ENCODE measurements around the gene DISP3.

Gene DISP3

GRCh38 chr1:11518791-11519628 is 40.1 kb downstream of the DISP3 start:
- no peaks in the 10 kb centered on the region for H3K9me3 ChIP-seq (replicated peaks in 1 of 11)

GRCh38 chr1:11519629-11520031 is 40.7 kb downstream of the DISP3 start:
- Histone ChIP-seq H3K36me3 (no peaks in the 10 kb centered on the region), H3K9me3 (replicated peaks in 1 of 11) (no peaks in the 10 kb centered on the region), H3K4me3 (no peak overlapping the region), H4K20me1 (no peaks in the 10 kb centered on the region; a peak in 1 of 22 replicates), H3K27me3 (no peaks in the 10 kb centered on the region), H3K4me1 (peaks cover 0 to 22% (median 17%) of the 10 kb centered on the region in 10 experiments; a peak in 14 of 20 replicates), H3K27ac (no peak overlapping the region), H3K9ac (no peak overlapping the region), H3K4me2 (peak overlapping the region in 6 of 11 experiments; percentile 4 to 53 (median 32); a peak in 8 of 22 replicates)
- no peak for TF ChIP-seq Cebpa-rat (IDR thresholded peaks at IDR 0.05)

More at GRCh38 chr1:11518791-11519628, 40.1 kb downstream of the DISP3 start:
- H3K9ac ChIP-seq: no peak overlapping the region
- H3K36me3 ChIP-seq: no peaks in the 10 kb centered on the region
- H3K27me3 ChIP-seq: no peaks in the 10 kb centered on the region
- peaks cover 0 to 22% (median 17%) of the 10 kb centered on the region in 10 experiments; a peak in 14 of 20 replicates for H3K4me1 ChIP-seq
- H3K4me2 ChIP-seq: peak overlapping the region in 6 of 11 experiments; percentile 4 to 53 (median 32); a peak in 7 of 22 replicates
- H3K27ac ChIP-seq: no peak overlapping the region
- no peak for TF ChIP-seq Cebpa-rat (IDR thresholded peaks at IDR 0.05)
- H3K4me3 ChIP-seq: no peak overlapping the region
- no peaks in the 10 kb centered on the region; a peak in 1 of 22 replicates for H4K20me1 ChIP-seq

- Histone ChIP-seq H3K4me3 (no peak overlapping the region), H3K4me2 (peak overlapping the region in 7 of 11 experiments; percentile 10 to 46 (median 34); a peak in 9 of 22 replicates), H3K27me3 (no peaks in the 10 kb centered on the region), H3K4me1 (peaks cover 0 to 22% (median 17%) of the 10 kb centered on the region in 10 experiments; a peak in 14 of 20 replicates), H3K27ac (no peak overlapping the region), H3K9me3 (replicated peaks in 1 of 11) (no peaks in the 10 kb centered on the region), H4K20me1 (peaks cover 0 to 7% (median 0%) of the 10 kb centered on the region in 11 experiments; a peak in 1 of 22 replicates), H3K36me3 (no peaks in the 10 kb centered on the region), H3K9ac (no peak overlapping the region)
- TF ChIP-seq Cebpa-rat (IDR thresholded peaks at IDR 0.05): no peak
Measured at GRCh38 chr1:11520531-11521233, 41.7 kb downstream of the DISP3 start.

GRCh38 chr1:11521582-11522399 is 42.8 kb downstream of the DISP3 start:
- Histone ChIP-seq H3K36me3 (no peaks in the 10 kb centered on the region), H3K27me3 (no peaks in the 10 kb centered on the region), H3K4me1 (peaks cover 0 to 22% (median 17%) of the 10 kb centered on the region in 10 experiments; a peak in 14 of 20 replicates), H3K27ac (peak overlapping the region in 2 of 11 experiments; percentile 28 to 42; a peak in 1 of 22 replicates), H3K4me3 (no peak overlapping the region), H3K9me3 (replicated peaks in 1 of 11) (no peaks in the 10 kb centered on the region), H3K4me2 (no peak overlapping the region), H4K20me1 (peaks cover 0 to 7% (median 0%) of the 10 kb centered on the region in 11 experiments; a peak in 1 of 22 replicates), H3K9ac (no peak overlapping the region)
- no peak for TF ChIP-seq Cebpa-rat (IDR thresholded peaks at IDR 0.05)

GRCh38 chr1:11522400-11523235 is 43.7 kb downstream of the DISP3 start:
- no peak for TF ChIP-seq Cebpa-rat (IDR thresholded peaks at IDR 0.05)
- Histone ChIP-seq H3K36me3 (no peaks in the 10 kb centered on the region), H3K9me3 (replicated peaks in 1 of 11) (no peaks in the 10 kb centered on the region), H3K27ac (peak overlapping the region in 3 of 11 experiments; percentile 28 to 42 (median 30); a peak in 4 of 22 replicates), H4K20me1 (peaks cover 0 to 7% (median 0%) of the 10 kb centered on the region in 11 experiments; a peak in 2 of 22 replicates), H3K4me3 (no peak overlapping the region), H3K27me3 (no peaks in the 10 kb centered on the region), H3K4me1 (peaks cover 0 to 22% (median 17%) of the 10 kb centered on the region in 10 experiments; a peak in 14 of 20 replicates), H3K4me2 (no peak overlapping the region), H3K9ac (peak overlapping the region in 4 of 11 experiments; percentile 13 to 26 (median 16); a peak in 2 of 22 replicates)

GRCh38 chr1:11523261-11523660 is 44.3 kb downstream of the DISP3 start:
- H3K27ac ChIP-seq: no peak overlapping the region
- H3K9ac ChIP-seq: no peak overlapping the region
- no peaks in the 10 kb centered on the region for H3K36me3 ChIP-seq
- TF ChIP-seq Cebpa-rat (IDR thresholded peaks at IDR 0.05): no peak
- peaks cover 0 to 7% (median 0%) of the 10 kb centered on the region in 11 experiments; a peak in 2 of 22 replicates for H4K20me1 ChIP-seq
- no peaks in the 10 kb centered on the region for H3K27me3 ChIP-seq
- no peaks in the 10 kb centered on the region for H3K9me3 ChIP-seq (replicated peaks in 1 of 11)
- H3K4me1 ChIP-seq: peaks cover 0 to 22% (median 17%) of the 10 kb centered on the region in 10 experiments; a peak in 14 of 20 replicates
- no peak overlapping the region for H3K4me2 ChIP-seq
- H3K4me3 ChIP-seq: no peak overlapping the region

- TF ChIP-seq Cebpa-rat (IDR thresholded peaks at IDR 0.05): no peak
- Histone ChIP-seq H3K27me3 (no peaks in the 10 kb centered on the region), H3K4me2 (no peak overlapping the region), H3K36me3 (no peaks in the 10 kb centered on the region), H3K9ac (no peak overlapping the region), H3K4me3 (no peak overlapping the region), H4K20me1 (peaks cover 0 to 7% (median 0%) of the 10 kb centered on the region in 11 experiments; a peak in 2 of 22 replicates), H3K4me1 (peaks cover 0 to 22% (median 17%) of the 10 kb centered on the region in 10 experiments; a peak in 14 of 20 replicates), H3K27ac (no peak overlapping the region), H3K9me3 (replicated peaks in 1 of 11) (no peaks in the 10 kb centered on the region)
Measured at GRCh38 chr1:11523746-11524464, 45.0 kb downstream of the DISP3 start.

Measured in BLaER1 treated with 17β-estradiol and CSF1 and Interleukin-3, amounts not matched to agents 10 nM and 100 nM (cell line).